Left hindlimb (tissue), 1 donor: ENCODE results near the gene IRX3.

ENCODE experiments used
- DNase-seq: peaks from one replicate; pipeline ENCODE4 v3.0.0-alpha.2; 2018

IRX3 gene

DNA sequence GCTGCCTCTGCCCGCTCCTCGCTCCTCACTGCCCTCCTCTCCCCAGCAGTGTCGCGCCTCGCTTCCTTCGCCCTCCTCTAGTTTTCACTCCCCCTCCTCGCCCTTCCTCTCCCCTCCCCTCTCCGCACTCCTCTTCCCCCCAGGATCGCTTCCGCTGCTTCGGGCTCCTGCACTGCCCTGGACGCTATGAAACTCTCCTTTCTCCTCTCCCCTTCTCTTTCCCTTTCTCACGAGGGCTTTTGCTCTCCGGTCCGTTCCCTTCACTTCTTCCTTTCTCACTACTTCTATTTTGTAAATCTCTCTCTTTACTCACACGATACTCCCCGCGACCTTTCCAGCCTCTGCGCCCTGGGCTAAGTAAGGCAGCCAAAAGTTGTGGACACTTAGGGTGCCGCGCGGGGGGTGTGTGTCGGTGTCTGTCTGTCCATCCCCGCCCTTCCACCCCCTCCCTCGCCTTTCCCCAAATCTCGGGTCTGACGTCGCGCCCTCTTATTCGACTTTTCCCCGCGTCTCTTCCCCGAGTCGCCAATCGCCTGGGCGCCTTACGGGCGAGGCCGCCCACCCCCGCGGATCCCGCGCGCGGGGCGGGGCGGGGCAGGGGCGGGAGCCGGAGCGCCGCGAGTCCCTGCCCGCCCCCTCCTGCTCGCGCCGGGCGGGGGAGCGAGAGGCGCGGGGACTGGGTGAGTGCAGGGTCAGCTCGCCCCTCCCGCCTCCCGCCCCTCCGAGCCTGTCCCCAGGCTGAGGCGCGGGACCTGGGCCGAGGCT is at the start of gene IRX3:
Gene IRX3 (minus strand): TSS at position 422 of the 765 bp plus-strand sequence. CDS start 737 bp downstream, outside the sequence.
- DNase-seq: peak; percentile 89

DNA sequence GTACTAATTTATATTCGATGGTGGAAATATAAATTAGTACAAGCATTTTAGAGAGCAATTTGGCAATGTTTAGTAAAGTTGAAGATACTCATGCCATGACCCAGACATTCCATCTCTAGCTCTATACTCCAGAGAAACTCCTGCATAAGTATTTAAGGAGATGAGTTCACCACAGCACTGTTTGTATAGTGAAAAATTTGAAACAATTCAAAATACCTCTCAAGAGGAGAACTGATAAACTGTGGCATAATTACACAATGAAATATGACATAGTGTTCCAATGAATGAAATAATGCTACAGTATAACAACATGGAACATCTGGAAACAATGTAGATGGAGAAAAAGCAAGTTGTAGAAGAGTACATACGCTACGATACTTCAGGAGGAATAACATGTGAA is 48.6 kb upstream of the IRX3 start:
- DNase-seq: no peak

DNA sequence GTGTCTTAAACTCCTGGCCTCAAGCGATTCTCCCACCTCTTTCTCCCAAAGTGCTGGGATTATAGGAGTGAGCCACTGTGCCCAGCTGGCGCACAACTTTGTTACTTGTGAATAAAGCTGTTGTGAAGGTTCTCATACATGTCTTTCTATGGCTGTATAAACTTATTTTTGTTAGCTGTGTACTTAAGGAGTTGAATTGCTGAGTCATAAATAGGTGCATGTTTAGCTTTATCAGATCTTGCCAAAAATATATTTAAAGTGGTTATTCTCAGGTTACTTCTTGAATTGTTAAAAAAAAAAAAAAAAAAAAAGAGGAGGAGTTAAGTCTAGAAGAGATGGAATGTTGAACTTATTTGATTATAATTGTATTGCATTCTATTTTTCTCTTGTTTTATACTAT is 47.6 kb upstream of the IRX3 start:
- no peak for DNase-seq

DNA sequence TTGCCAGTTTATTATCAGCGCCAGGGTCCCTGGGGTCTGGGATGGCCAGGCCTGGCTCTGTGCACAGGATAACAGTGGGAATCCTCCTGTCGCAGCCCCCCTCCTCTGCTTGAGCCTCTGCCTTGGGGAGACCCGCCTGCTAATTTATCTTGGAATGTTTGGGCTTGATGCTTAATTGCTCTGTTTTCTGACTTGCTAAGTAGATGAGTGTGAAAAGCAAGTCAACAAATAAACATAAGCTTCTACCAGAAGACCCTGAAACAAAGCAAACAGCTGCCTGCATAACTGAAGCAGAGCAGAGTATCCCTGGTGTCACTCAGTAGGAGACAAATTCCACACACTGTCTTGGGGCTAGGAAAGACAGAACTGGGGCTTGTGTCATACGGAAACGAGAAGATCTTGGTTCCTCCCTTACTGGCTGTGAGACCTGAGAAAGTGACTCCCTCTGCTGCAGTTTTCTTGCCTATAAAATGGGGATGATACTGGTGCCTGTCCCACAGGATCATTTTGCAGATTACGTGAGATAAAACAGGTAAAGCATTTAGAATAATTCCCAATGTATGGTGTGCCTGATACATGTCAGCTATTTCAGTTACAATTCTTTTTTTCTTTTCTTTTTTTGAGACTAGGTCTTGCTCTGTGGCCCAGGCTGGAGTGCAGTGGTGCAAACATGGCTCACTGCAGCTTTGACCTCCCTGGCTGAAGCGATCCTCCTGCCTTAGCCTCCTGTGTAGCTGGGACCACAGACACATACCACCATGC is 44.8 kb upstream of the IRX3 start:
- no peak for DNase-seq

DNA sequence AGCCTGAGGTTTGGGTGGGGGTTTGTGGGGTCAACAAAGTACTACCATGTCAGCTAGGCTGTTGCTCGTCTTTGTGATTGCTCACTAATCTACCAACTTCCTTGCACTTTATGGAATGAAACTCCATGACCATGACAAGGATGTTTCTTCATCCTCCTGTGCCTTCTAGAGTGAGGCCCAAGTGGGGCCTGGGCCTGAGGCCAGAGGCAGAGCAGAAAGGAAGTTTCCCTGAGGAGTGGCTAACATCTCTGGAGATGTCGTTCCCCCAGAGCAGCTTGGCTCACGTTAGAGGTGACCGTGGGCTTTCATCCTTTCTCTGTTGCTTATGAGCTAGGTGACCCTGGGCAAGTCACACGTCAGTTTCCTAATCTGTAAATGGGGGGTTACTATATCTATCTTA is 41.0 kb upstream of the IRX3 start:
- no peak for DNase-seq

DNA sequence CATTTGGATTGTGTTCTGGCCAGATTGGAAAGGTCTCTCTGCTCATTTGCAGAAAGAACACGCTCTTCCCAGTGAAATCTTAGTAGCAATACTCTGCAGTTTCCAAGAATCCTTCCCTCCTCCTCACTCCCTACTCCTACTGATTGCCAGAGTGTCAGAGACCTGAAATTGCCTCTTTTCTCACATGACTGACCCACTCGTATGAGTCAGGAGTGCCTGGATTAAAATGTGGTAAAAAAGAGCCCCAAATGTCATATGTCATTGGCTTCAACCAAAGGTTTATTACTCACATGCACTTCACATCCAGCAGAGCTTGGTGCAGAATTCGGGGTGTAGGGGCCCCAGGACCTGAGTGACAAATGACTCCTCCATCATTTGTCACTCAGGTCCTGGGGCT is 39.7 kb upstream of the IRX3 start:
- DNase-seq: no peak

DNA sequence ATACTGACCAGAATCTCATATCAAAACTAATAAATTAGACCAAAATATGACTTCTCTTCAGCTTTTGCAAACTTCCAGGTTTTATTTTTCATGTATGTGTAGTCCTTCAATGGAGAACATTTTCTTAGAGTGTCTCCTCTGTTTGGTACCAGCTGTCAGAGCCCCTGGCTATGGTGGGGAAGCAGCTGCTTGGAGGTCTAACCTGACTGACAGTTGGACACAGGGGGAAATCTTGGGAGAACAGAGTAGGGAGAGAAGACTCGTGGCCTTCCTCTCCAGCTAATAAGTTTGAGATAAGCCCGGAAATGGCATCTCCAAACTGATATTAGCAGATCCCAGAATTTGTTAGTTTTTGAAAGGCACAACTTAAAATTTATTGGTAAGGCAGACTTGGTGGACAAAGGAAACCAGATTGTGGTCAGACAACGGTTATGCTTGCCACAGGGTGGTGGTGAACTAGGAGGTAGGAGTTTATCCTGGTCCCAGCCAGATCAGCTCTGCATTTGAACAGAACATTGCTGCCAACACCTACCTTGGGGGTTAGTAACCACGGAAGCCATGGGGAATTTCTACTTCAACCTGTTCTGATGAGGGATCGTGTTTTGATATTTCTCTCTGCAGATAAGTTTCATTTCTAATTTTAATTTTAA is 39.2 kb upstream of the IRX3 start:
- no peak for DNase-seq

DNA sequence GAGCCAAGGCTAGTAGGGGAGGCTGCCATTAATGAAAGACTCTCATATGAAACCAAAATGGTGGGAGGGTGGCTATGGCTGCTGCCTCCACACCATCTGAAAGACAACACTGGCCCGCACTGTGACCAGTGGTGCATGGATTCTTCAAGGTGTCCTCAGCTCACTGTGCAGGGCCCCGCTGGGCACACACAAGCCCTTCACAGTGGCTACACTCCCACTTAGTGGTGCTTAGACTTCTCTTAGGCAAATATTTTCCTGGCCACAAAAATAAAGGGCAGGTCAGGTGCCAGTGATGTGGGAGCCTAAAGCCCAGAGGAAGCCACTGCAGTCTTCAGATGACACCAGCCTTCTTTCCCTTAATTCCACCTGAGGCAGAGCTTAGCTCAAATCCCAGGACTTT is 38.1 kb upstream of the IRX3 start:
- no peak for DNase-seq

DNA sequence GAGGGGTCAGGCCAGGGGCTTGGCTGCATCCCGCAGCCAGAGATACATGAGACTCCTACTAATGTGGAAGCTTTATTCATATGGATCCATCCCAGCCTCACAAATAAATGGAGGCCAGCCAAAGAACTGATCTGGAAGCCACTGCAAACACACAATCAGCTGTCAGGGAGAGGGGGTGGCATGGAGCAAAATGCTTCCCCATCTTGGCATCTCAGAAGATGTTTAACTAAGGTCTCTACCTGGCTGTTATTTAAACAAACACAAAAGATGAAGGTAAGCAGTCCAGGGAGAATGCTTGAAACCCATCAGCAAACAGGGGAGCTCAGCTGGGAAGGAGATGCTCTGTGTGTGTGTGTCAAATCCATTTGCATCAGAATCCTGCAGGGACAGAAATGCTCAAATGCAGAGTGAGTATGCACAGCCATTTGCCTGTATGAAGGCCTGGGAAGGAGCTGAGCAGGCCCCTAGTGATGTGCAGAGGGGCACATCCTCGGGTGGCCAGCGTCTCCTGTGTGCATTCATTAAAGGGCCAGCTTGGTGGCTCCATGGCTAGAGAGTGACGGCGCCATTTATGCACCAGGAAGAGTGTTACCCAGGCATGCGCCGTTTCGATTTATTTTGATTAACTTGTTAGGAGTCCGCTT is 34.2 kb upstream of the IRX3 start:
- DNase-seq: no peak

DNA sequence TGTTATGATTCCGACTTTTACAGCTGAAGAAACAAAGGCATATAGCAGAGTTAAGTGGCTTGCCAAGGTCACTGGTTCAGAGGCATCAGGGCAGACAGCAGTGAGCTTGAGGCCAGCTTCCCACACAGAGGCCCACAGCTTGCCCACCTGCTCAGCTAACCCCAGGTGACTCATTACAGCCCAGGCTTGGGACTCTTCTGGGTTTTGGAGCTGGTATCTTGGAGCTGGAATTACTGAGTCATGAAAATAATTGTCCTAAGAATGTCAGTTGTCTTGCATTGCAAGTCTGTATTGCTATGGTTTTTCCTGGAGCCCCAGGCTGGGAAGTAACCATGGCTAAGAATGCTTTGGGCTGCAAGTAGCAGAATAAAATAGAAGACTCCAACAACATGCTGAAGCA is 32.4 kb upstream of the IRX3 start:
- no peak for DNase-seq

DNA sequence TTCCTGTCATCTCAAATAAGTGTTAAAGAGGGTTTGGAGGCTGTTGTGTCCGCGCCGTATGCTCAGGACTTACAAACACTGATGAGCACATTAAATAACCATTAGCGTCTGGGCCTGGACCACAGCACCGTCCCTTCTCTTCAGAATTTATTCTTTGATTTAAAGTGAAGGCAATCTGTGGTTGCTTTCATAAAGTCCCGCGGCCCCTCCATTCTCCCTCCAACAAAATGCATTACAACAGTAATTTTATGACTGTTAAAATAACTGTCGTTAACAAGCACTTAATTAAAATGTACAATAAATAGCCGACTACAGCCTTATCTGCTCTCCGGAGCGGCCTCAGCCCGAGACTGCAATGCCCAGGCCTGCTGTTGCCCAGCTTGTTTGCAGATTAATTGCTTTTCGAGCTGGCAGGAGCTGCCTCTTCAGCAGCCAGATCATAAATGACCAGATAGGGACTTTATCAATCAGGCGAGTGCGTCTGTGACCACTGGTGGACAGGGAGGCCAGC is 30.6 kb upstream of the IRX3 start:
- DNase-seq: no peak

DNA sequence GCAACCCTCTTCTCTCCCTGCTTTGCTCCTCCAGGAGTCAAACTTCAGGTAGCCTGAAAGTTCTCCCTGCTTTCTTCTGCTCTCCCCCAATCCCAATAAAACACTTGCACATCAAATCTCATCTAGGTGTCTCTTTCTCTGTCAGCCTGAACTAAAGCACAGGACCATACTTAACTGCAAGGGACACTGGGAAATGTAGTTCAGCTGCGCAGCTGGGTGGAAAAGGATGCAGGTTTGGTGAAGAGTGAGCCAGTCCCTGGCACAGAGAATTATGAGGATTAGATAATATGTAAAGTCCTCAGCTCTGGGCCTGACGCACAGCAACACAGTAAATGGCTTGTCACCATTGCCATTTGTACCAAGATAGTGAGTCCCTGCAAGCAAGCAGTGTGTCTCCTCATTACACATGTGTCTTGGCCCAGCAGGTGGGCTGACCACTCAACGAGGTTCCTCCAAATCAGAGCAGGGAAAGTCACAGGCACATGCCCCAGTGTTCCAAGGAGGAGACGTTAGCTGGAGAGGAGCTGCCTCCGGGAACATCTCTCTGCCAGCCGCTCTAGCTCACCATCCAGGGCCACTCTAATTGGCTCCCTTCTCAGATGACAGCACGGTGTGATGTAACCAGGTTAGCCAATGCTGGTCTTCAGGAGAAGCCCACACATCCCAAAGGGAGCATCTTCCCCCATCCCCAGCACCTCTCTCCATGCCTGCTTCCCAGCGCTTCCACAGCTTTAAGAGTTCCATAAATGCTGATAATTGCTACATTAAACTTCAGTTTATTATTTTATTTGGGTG is 29.7 kb upstream of the IRX3 start:
- no peak for DNase-seq

DNA sequence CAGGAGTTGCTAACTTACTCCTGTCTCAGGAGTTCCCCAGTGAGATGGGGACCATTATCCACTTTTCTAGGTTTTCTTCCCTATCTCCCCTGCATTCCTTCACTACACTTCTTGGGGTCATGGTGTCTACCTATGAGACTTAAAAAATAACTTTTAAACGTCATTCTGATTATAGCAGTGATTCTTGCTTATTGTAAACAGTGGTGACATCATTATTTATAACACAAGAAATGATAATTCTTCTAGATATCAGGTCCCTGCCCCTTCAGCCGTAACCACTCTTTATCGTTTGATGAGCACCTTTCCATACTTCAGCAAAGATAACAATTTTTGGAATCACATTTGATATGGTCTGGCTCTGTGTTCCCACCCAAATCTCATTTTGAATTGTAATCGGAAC is 27.2 kb upstream of the IRX3 start:
- DNase-seq: no peak

DNA sequence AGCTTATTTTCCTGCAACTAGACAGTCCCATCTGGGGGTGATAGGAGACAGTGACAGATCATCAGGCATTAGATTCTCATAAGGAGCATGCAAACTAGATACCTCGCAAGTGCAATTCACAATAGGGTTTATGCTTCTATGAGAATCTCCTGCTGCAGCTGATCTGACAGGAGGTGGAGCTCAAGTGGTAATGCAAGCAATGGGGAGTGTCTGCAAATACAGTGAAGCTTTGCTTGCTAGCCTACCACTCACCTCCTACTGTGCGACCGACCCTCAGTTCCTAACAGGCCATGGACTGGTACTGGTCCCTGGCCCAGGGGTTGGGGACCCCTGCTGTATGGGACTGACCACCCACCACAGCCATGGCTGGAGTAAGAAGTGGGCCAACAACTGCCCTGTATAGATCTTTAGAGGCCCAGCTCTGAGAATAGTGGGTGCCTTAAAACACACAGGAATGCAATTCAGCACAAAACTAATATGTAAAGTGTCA is 26.0 kb upstream of the IRX3 start:
- no peak for DNase-seq

DNA sequence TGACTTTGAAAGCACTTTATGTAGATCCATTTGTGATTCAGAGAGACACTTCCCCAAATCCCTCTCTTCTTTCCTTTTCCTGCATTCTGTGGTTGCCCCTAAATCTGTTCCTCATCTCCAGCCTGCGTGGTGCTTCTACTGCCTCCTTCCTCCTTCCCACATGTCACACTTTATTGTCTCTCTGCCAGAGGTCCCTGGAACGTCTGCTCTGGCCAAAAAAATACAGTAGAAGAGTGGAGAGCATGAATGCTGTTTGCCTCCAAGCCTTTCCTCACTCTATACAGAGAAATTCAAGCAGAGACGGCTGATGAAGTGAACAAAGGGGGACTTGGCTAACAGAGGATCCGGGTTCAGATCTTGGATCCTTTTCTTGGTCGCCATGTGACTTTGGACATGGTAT is 22.8 kb upstream of the IRX3 start:
- no peak for DNase-seq

DNA sequence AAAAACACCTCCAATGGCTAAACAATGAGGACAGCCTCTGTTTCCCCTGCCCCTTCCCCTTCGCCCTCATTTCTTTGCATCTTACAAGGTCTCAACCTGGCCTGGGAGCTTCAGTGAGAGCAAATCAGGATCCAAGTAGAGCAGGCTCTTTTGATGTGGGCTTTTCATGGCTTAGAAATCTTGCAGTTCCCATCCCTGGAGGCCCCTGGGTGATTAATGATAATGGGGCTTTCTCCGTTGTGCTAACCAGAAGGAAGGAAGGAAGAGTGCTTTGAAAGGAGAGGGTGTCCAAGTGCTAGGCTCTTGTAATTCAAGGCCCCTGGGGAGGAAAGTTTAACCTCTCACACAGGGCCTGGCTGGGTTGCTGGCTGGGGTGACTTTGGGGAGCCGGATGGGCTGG is 18.5 kb upstream of the IRX3 start:
- DNase-seq: no peak

DNA sequence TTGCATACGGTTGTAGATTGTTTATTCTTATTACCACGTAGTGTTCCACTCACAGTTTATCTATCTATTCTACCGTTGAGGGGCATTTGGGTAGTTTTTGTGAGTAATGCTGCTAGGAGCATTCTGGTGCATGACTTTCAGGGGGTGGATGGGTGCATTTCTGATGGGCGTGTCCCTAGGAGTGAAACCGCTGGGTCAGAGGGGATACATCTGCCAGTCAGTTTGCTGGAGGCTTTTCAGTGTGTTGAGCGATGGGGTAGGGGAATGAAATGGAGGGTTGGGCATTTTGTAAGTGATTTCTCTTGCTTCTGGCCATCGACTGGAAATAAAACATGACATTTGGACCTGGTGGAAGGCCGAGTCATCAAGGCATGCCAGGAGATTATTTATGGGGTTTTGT is 17.0 kb upstream of the IRX3 start:
- DNase-seq: no peak

DNA sequence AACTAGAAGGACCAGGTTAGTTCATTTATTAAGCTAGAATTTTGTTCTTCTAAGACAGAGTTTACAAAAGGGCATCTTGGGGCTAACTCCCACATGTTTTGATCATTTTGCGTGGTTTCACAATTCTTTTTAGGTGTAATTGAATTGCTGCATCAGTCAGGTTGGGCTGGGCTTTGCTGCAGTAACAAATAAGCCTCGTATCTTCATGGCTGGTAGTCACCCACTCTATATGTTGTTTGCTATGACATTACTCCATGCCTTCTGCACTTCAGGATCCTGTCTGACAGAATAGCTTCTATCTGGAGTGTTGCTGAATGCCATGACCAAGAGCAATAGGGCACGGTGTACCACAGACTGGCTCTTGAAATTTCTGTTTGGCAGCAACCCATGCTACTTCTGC is 10.6 kb upstream of the IRX3 start:
- no peak for DNase-seq

DNA sequence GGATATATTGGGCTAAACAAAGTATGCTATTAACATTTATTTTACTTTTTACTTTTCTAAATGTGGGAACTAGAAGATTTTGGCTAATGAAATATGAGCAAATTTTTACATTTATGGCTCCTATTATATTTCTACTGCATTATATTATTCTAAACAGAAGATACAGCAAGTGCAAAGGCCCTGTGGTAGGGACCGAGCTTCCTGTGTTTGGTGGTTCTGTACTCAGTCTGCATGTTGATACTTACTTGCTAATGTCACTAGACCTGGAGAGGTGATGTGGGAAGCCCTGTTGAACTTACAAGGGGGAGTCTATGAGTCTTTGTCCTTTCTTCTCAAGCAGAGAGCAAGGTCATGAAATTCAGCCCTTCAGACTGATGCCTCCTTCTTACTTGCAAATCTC is 10.0 kb upstream of the IRX3 start:
- no peak for DNase-seq

DNA sequence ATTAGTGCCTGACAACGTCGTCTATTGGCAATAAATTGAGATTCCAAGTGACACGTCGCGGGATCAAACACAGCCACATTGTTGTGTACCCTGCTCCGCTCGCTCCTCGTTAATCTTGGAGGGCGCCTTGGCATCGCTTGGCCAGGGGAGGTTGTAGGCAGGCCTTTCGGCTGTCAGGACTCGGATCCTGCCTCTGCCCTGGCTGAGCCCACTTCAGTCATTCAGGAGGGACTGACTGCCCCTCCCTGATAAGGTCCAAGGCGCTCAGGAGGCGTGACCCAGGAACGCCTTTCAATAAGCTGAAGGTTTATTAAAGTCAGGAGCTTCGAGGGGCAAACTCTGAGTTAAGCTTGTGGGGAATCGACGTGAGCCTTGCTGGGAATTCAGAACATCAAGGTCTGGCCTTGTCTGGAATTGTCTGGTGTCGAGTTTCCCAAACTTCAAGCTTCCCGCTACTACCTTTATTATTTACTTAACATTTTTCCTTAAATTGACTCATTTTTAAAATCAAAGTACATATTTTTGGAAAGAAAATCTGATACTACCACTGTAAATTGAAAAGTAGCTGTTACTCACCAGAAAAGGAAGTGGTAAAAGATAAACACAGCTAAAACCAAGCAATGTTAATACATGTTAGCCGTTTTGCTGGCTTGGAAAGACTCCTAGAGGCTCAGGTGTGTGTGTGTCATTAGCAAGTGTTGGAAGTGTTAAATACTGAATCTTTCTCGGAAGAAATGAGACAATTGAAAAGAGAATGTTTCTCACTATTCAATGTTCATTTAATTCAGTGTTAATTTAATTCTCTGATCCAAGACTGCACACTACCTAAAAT is 5.3 kb upstream of the IRX3 start:
- DNase-seq: no peak
